Kidney epithelial cell (primary cell): ENCODE results near the gene COX8C. TPM values are rescaled to one million over a fixed set of nuclear protein-coding genes. Genes with fewer than 3 reads are reported as not detected.

ENCODE experiments used
- DNase-seq: peaks from one replicate; pipeline ENCODE4 v3.0.0-alpha.2; 2010; ENCODE audit warnings: low read depth
- H3K27me3 ChIP-seq: 2 replicates; pipeline ENCODE4 v1.6.0; 2011; ENCODE audit warnings: low read length; ENCODE audit not compliant: control insufficient read depth, insufficient read depth
- H3K36me3 ChIP-seq: 2 replicates; pipeline ENCODE4 v1.5.1; 2011; ENCODE audit warnings: low read length; ENCODE audit not compliant: control insufficient read depth, insufficient read depth
- H3K4me3 ChIP-seq: 2 replicates; pipeline ENCODE4 v1.5.1; 2011; ENCODE audit warnings: low read depth, mild to moderate bottlenecking, control low read depth, low read length
- CTCF ChIP-seq: IDR thresholded peaks from 2 replicates; pipeline ENCODE4 v1.5.1; 2011; ENCODE audit warnings: mild to moderate bottlenecking, moderate library complexity, low read length, control low read depth, inconsistent platforms; ENCODE audit not compliant: insufficient read depth, poor library complexity, severe bottlenecking
- total RNA-seq: library from RNA; depleted of rRNA; stranded (reverse); fragments of >200 nt; gene quantifications from 2 replicates; pipeline ENCODE4 v1.2.3, GENCODE V29; 2015

Gene COX8C
- total RNA-seq, 1 donor from 2014 or later = not detected

- no peak overlapping the region for H3K4me3 ChIP-seq
- H3K27me3 ChIP-seq = no peaks in the 10 kb centered on the region
- no peak for DNase-seq
- no peak for TF ChIP-seq CTCF
- H3K36me3 ChIP-seq = no peaks in the 10 kb centered on the region
These were observed 43.3 kb upstream of the COX8C start for GRCh38 chr14:93303659-93304058.

DNA sequence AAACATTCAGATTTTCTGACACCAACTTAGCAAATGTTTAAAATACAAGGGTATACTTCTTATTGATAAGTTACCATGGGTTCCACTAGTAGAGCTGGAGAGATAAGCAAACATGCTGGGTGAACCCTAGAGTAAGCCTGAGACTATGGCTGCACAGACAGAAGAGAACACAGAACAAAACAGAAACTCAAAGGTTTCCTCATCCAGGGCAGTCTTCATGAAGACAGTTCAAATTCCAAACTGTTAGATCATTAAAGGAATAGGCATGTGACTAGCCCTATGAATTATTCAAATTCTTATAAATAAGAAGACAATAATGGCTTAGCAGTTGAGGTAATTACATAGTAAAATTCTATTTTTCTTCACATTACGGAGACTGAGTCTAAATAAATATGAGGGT, 42.2 kb upstream of the COX8C start:
- no peak for TF ChIP-seq CTCF
- DNase-seq = no peak
- H3K27me3 ChIP-seq = no peaks in the 10 kb centered on the region

GRCh38 chr14:93305725-93306418, 41.1 kb upstream of the COX8C start:
- no peaks in the 10 kb centered on the region for H3K36me3 ChIP-seq
- no peak overlapping the region for H3K4me3 ChIP-seq
- TF ChIP-seq CTCF = no peak
- DNase-seq = no peak
- no peaks in the 10 kb centered on the region for H3K27me3 ChIP-seq

More for the DNA sequence above, 42.2 kb upstream of the COX8C start:
- Histone ChIP-seq H3K4me3 (no peak overlapping the region), H3K36me3 (no peaks in the 10 kb centered on the region)

DNA sequence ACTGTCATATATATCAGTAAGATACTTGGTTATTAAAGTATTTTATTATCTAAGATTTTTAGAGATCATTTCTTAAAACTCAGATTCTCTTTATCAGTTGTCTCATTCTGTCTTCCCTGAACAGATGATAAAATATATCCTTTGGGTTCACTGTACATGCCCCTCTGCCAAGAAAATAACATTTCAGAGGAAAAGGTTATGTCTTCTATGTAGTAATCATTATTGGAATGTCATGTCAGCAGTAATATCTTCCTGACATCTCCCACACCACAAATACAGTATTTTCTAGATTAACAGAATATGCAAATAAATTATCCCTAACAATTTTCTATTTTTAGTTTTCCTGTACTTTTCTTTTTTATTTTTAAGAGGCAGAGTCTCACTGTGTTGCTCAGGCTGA, 40.2 kb upstream of the COX8C start:
- H3K27me3 ChIP-seq = no peaks in the 10 kb centered on the region
- H3K36me3 ChIP-seq = no peaks in the 10 kb centered on the region
- TF ChIP-seq CTCF = no peak
- DNase-seq = no peak
- H3K4me3 ChIP-seq = no peak overlapping the region

DNA sequence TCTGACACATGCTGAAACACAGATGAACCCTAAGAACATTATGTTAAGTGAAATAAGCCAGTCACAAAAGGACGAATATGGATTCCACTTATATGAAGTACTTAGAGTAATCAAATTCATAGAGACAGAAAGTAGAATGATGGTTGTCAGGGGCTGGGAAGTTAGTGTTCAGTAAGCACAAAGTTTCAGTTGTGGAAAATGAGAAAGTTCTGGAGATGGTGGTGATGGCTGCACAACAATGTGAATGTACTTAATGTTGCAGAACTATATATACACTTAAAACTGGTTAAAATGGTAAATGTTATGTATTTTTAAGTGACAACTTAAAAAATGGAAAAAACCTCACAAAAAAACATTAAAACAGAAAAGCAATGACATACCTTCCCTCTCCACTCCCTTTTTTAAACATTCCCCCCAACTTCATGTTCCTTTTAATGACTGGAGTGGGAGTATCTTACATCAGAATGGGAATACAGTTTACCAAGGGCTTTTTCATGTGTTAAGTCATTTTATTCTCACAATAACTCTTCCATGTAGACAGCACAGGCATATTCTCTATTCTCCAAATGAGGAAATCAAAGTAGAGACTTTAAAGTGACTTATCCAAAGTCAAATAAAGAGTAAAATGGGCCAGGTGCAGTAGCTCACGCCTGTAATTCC, 38.2 kb upstream of the COX8C start:
- no peak for TF ChIP-seq CTCF
- no peak for DNase-seq
- H3K4me3 ChIP-seq = no peak overlapping the region
- H3K36me3 ChIP-seq = no peaks in the 10 kb centered on the region
- no peaks in the 10 kb centered on the region for H3K27me3 ChIP-seq

DNA sequence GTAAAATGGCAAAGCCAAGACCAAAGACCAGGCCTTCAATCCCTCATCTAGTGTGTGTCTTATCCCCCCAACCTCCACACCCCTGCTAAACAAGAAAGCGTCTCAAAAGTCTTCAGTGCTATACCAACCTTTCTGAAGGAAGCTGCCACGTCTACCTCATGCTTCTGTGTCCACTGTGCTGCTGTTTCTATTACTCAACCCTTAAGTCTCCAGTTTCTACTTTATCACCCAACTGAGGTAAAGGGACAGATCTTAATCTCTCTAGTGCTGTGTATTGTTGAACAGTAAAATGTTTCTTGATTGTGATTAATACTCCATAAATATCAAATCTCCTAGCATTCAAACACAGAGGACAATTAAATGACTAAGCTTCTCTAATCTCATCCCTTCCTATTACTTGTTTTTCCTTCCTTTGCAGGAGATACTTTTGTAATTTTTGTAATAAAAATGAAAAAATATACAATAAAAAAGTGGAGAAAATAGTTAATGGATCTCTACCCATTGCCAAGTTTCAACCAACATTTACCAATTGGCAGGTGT, 37.5 kb upstream of the COX8C start:
- H3K36me3 ChIP-seq = no peaks in the 10 kb centered on the region
- no peak overlapping the region for H3K4me3 ChIP-seq
- TF ChIP-seq CTCF = no peak
- no peak for DNase-seq
- H3K27me3 ChIP-seq = no peaks in the 10 kb centered on the region
